Fibroblast of mammary gland (primary cell): Measurements from ENCODE around the gene MALAT1.
"Not testable (repeated sequence)": the region's sequence is repeated elsewhere in the genome, so short reads cannot be mapped to it uniquely, and the experiment has no call there.

Experiments used
- DNase-seq: peaks from one replicate; pipeline ENCODE4 v3.0.0-alpha.2; 2010; ENCODE audit warnings: low read depth
- H3K4me3 ChIP-seq: 2 replicates; pipeline ENCODE4 v1.5.1; 2011; ENCODE audit warnings: low read depth, mild to moderate bottlenecking, low read length, moderate library complexity; ENCODE audit not compliant: control insufficient read depth
- CTCF ChIP-seq: conservative IDR thresholded peaks from 2 replicates; pipeline ENCODE4 v1.5.1; 2011; ENCODE audit warnings: low read depth, low read length, inconsistent platforms; ENCODE audit not compliant: control insufficient read depth, insufficient read depth

The MALAT1 gene

GRCh38 chr11:65459552-65459951, 39.3 kb upstream of the MALAT1 start:
- H3K4me3 ChIP-seq = no peak overlapping the region
- no peak for DNase-seq
- no peak for TF ChIP-seq CTCF

- DNase-seq, H3K4me3 ChIP-seq: not testable (repeated sequence)
Measured at GRCh38 chr11:65465471-65465870, 33.4 kb upstream of the MALAT1 start.

GRCh38 chr11:65467306-65467705, 31.5 kb upstream of the MALAT1 start:
- DNase-seq, H3K4me3 ChIP-seq: not testable (repeated sequence)

GRCh38 chr11:65468874-65469333, 29.9 kb upstream of the MALAT1 start:
- H3K4me3 ChIP-seq = no peak overlapping the region
- peak; percentile 45 for TF ChIP-seq CTCF
- DNase-seq = peak; percentile 57

GRCh38 chr11:65470433-65471049, 28.3 kb upstream of the MALAT1 start:
- peak; percentile 18 for DNase-seq
- H3K4me3 ChIP-seq = no peak overlapping the region
- TF ChIP-seq CTCF = no peak

GRCh38 chr11:65471447-65471891, 27.4 kb upstream of the MALAT1 start:
- TF ChIP-seq CTCF = peak; percentile 52
- DNase-seq = peak; percentile 86
- peak overlapping the region; percentile 17 for H3K4me3 ChIP-seq

- H3K4me3 ChIP-seq = peak overlapping the region; percentile 4
- DNase-seq = not testable (repeated sequence)
Measured at GRCh38 chr11:65472588-65473277, 26.1 kb upstream of the MALAT1 start.

- no peak for TF ChIP-seq CTCF
- no peak overlapping the region for H3K4me3 ChIP-seq
- DNase-seq = peak; percentile 60
Measured at GRCh38 chr11:65473278-65473860, 25.5 kb upstream of the MALAT1 start.
